GM19467 (cell line): ENCODE results near the gene ATN1.
A peak's percentile ranks its signal among the peaks of the same experiment; 100 is the strongest.

Experiments used
- ATAC-seq: cut with Tn5 transposase; IDR thresholded peaks from one replicate; pipeline ENCODE4 v1.9.1; 2021; ENCODE audit warnings: mild to moderate bottlenecking, moderate library complexity; ENCODE audit not compliant: unreplicated experiment

ATN1 gene

GRCh38 chr12:6943722-6944380, 16.1 kb downstream of the ATN1 start, which contains the start of the genes C12orf57 and RNU7-1:
C12orf57 (plus strand) TSS chr12:6944022; CDS start chr12:6944122, 100 bp downstream.
RNU7-1 (plus strand) TSS chr12:6943816.
- ATAC-seq, result peak; percentile 28

- peak; percentile 28 for ATAC-seq
Measured at GRCh38 chr12:6944381-6945186, 16.8 kb downstream of the ATN1 start.

- ATAC-seq, result no peak
Measured at GRCh38 chr12:6945613-6946012, 17.9 kb downstream of the ATN1 start.

GRCh38 chr12:6946033-6946919, 18.5 kb downstream of the ATN1 start:
- peak; percentile 26 for ATAC-seq

- no peak for ATAC-seq
Measured at GRCh38 chr12:6946920-6947374, 19.2 kb downstream of the ATN1 start.

GRCh38 chr12:6947615-6948014, 19.9 kb downstream of the ATN1 start:
- ATAC-seq, result no peak

GRCh38 chr12:6948873-6949594, 21.3 kb downstream of the ATN1 start:
- ATAC-seq, result no peak

- ATAC-seq, result no peak
Measured at GRCh38 chr12:6950401-6950801, 22.6 kb downstream of the ATN1 start.

DNA sequence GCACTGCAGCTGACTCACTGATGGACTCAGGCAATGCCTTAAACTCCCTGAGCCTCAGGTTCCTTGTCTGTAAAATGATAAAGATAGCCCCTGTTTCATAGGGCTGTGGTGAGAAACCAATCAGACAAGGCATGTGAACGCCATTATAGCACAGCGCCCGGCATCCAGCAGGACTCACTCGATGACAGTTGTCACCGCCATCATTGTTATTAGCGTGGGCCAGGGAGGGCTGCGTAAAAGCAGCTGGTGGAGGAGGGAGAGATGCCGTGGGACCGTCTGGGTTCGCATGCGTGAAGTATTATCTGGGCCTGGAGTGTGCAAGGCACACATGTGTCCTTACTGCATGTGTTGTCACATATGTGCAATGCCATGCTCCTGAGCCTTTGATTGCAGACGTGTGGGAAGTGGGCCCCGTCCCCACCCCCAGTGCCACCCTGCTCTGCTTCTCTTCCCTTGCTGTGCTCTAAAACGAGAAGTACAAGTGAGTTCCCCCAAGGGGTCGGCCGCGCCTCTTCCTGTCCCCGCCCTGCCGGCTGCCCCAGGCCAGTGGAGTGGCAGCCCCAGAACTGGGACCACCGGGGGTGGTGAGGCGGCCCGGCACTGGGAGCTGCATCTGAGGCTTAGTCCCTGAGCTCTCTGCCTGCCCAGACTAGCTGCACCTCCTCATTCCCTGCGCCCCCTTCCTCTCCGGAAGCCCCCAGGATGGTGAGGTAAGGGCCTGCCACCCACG, 23.2 kb downstream of the ATN1 start, which contains the start of gene PTPN6:
Gene PTPN6, plus strand, starts transcription at position 546 of the 730 bp plus-strand sequence. Its CDS starts 157 bp downstream, at position 703.
- no peak for ATAC-seq

- no peak for ATAC-seq
Measured at GRCh38 chr12:6951551-6952120, 23.9 kb downstream of the ATN1 start.

GRCh38 chr12:6952121-6952862, 24.5 kb downstream of the ATN1 start:
- ATAC-seq, result no peak

DNA sequence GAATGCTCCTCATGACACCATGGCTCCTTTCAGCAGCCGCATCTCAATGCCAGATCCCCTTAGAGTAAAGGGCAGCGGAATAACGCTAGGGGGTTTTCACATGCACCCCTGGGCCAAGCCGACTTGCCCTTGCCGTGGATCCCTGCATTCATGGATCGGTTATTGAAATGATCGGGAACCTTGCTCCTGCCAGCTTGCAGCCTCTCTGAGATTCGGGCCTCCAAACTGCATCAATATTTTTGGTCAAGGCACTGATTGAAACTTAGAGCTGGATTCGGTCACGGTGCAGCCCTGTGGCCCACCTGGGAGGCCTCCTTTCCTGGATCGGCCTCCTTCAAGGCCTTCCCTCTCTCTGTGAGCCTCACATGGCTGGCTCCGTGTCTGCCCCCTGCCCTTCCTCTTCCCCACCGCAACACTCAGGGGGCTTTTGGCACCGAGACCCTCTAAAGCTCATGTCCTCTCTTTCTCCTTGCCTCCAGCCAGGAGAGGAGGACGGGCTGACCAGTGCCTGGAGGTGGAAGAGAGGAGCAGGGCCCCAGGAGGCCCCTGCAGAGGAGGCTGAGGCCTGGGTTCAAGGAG, 25.2 kb downstream of the ATN1 start:
- ATAC-seq, result no peak

GRCh38 chr12:6953442-6954315, 25.9 kb downstream of the ATN1 start:
- ATAC-seq, result peak; percentile 38

DNA sequence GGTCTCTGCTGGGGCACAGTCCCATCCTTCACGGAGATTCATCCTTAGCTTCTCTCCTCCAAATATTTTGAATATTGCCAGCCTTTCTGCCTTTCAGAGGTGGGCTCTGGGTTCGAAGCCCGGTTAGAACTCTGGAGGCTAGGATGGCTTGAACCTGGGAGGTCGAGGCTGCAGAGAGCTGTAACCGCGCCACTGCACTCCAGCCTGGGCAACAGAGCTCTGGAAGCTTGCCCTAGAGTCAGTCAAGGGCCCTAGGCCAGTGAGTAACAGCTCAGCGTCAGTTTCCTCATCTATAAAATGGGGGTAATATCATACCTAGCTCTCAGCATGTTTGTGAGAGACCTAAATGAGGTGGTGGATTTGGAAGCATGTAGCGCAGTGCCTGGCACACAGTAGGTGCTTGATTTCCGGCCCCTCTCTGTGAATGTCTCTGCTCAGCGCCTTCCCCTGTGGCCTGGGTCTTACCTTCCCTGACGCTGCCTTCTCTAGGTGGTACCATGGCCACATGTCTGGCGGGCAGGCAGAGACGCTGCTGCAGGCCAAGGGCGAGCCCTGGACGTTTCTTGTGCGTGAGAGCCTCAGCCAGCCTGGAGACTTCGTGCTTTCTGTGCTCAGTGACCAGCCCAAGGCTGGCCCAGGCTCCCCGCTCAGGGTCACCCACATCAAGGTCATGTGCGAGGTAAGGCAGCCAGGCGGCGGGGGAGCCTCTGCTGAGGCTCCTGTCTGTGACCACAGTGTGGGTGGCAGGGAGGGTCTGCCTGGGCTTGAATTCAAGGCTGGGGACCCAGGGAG, 26.8 kb downstream of the ATN1 start:
- no peak for ATAC-seq

GRCh38 chr12:6955108-6956020, 27.6 kb downstream of the ATN1 start:
- ATAC-seq, result no peak
